NB4 (cell line): ENCODE results near the gene MAPK8IP1.

ENCODE experiments used
- DNase-seq: peaks from one replicate; pipeline ENCODE4 v3.0.0; 2010; ENCODE audit warnings: low read depth
- H3K4me3 ChIP-seq: one replicate; pipeline ENCODE4 v1.5.1; 2011; ENCODE audit warnings: mild to moderate bottlenecking, low read depth, low read length, moderate library complexity
- CTCF ChIP-seq: IDR thresholded peaks from one replicate; pipeline ENCODE4 v1.5.1; 2012; ENCODE audit warnings: low read depth, low read length
- MAX ChIP-seq: IDR thresholded peaks from 2 replicates; pipeline ENCODE4 v1.6.1; 2011; ENCODE audit warnings: low read depth, low read length
- MYC ChIP-seq: IDR thresholded peaks from 2 replicates; pipeline ENCODE4 v1.6.1; 2011; ENCODE audit warnings: low read depth, low read length
- POLR2A ChIP-seq: IDR thresholded peaks from 2 replicates; pipeline ENCODE4 v1.6.1; 2011; ENCODE audit warnings: mild to moderate bottlenecking; ENCODE audit not compliant: insufficient read length; ENCODE audit errors: extremely low read depth

Gene MAPK8IP1

DNA sequence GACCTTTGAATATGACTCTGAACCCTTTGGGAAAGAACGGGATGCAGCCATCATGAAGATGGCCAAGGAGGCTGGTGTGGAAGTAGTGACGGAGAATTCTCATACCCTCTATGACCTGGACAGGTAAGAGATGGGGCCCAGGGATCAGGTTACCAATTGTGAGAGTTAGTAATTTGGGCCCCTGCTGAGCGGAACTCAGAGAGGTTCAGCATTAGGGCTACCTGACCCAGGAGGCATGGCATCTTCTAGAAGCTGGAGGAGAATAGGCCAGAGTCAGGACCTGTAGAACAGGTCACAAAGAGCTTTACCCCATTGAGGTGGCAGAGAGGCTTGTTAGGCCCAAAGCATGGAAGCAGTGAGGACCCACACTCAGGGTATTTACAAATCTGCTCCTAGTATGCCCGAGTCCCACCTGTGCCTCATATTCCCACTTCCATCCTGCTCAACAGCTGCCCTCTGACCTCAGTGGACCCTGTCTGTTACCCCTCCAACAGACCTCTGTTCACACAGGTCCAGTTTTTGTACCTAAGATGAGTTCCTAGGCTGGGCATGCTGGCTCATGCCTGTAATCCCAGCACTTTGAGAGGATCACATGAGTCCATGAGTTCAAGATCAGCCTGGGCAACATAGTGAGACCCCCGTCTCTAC, 26.6 kb upstream of the MAPK8IP1 start:
- no peak overlapping the region for H3K4me3 ChIP-seq
- no peak for DNase-seq
- TF ChIP-seq POLR2A (no peak), CTCF (no peak), MAX (no peak), MYC (no peak)

- DNase-seq = no peak
Measured at GRCh38 chr11:45859661-45860140, 25.8 kb upstream of the MAPK8IP1 start.

GRCh38 chr11:45860348-45860747, 25.1 kb upstream of the MAPK8IP1 start:
- no peak overlapping the region for H3K4me3 ChIP-seq
- TF ChIP-seq POLR2A (no peak), CTCF (no peak), MAX (no peak), MYC (no peak)
- DNase-seq = no peak

More at GRCh38 chr11:45859661-45860140, 25.8 kb upstream of the MAPK8IP1 start:
- no peak overlapping the region for H3K4me3 ChIP-seq
- no peak for TF ChIP-seq MYC
- TF ChIP-seq MAX = no peak
- TF ChIP-seq CTCF = no peak
- no peak for TF ChIP-seq POLR2A

GRCh38 chr11:45860764-45861510, 24.5 kb upstream of the MAPK8IP1 start:
- H3K4me3 ChIP-seq = no peak overlapping the region
- DNase-seq = no peak
- TF ChIP-seq CTCF = no peak
- no peak for TF ChIP-seq MAX
- no peak for TF ChIP-seq MYC
- no peak for TF ChIP-seq POLR2A

DNA sequence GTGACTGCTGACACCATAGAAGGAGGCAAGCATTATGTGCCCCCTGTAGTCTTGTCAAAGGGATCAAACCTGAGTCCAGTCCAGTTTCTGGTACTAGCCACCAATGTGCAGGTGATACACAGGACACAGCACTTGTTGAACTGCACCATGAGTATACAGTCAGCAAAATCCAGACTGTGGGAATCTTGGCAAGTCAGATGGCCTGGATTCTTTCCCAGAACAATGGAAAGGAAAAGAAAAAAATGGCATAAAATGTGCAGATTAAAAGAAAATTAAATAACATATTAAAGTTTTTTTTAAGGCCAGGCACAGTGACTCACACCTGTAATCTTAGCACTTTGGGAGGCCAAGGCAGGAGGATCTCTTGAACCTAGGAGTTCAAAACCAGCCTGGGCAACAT, 21.4 kb upstream of the MAPK8IP1 start:
- DNase-seq = no peak
- TF ChIP-seq CTCF = no peak
- no peak for TF ChIP-seq POLR2A
- no peak for TF ChIP-seq MAX
- no peak for TF ChIP-seq MYC
- no peak overlapping the region for H3K4me3 ChIP-seq
